DMS53 treated with DMSO at 0.1 percent for 48 hours (cell line): ENCODE data around the gene TNPO2.

Experiments used
- DNase-seq: peaks from one replicate; lab custom pipeline; 2025; ENCODE audit not compliant: unreplicated experiment; lab: John Stamatoyannopoulos, UW

TNPO2 gene

DNA sequence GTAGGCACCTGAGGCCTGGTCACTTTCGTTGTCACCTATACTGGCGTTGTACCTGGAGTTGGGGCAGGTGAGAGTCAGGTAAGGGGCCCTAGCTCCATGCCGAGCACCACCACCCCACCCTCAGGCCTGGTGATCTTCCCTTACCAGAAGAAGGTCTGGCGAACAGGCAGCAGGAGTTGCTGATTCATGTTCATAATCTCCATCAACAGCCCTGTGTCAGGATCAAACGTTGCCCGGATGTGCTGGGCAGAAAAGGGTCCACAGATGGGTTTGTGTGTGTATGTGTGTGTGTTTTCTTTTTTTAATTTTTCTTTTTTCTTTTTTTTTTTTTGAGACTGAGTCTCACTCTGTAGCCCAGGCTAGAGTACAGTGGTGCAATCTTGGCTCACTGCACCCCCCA lies 71.5 kb downstream of the TNPO2 start:
- no peak for DNase-seq

DNA sequence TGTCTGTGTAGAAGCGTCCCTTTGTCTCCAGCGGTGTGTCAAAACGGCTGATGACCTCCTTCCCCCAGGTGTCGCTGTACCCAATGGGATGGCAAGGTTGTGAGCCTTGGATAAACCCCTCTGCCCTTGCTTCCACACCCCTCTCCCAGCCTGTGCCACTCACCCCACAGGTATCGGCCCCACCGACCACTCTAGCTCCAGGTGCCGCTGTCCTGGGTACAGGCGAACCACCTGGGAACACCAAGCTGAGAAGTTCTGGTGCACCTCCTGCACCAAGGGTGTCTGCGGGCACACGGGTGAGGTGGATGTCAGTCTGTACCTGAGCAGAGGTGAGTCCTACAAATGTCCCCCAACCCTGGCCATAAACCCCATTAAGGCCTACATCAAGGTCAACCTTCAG lies 73.8 kb downstream of the TNPO2 start:
- DNase-seq: no peak
